Ureter (tissue), 1 donor: ENCODE results near the gene PPP2R2C. TPM values are rescaled to one million over a fixed set of nuclear protein-coding genes. Genes with fewer than 3 reads are reported as not detected.

Source experiments
- DNase-seq: peaks from one replicate; pipeline ENCODE4 v3.0.0-alpha.2; 2020; ENCODE audit warnings: low spot score
- total RNA-seq: library from RNA; stranded (reverse); gene quantifications from one replicate; pipeline ENCODE4 v1.2.4, GENCODE V29; 2023
- donor health status: DM: yes; HTN: yes; CAD: no.

The PPP2R2C gene
- total RNA-seq, 1 donor from 2014 or later, result 2.8 TPM

DNA sequence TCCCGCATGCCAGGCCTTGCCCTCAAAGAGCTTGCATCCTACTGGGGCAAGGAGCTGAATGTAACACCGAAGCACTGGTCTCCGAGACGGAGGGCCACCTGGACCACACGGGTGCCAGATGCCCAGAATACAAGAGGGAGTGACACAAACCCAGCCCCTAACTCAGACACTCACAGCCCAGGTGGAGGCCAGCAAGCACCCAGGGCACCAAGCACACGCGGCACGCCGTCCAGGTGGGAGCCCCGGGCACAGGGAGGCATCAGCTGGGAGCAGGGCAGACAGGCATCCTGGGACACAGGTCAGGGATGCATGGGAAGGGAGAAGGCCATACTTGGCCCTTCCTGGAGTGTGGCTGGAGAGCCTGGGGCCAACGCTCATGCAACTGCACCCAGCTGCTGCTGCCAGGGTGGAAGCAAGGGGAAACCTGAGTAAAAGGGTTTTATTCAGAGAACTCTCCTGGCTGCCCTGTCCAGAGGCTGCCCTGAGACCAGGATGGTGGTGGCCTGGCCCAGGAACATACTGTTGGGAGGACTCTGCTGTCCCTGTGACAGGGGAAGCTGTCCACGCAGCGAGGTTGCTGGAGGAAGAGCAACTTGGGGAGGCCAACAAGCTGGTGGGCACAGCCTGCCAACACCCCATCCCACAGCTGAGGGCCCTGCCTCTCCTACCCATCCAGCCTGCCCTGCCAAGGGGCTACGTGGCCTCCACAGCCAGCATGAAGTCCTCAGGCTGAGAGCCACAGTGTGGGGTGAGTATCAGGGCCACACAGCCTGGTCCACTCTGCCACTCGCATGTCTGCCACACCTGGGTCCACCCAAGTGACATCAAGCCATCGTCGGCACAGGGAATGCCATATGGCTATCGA, 22.2 kb upstream of the PPP2R2C start:
- DNase-seq, result peak; percentile 35

GRCh38 chr4:6493658-6494304, 21.4 kb upstream of the PPP2R2C start:
- DNase-seq, result peak; percentile 45

DNA sequence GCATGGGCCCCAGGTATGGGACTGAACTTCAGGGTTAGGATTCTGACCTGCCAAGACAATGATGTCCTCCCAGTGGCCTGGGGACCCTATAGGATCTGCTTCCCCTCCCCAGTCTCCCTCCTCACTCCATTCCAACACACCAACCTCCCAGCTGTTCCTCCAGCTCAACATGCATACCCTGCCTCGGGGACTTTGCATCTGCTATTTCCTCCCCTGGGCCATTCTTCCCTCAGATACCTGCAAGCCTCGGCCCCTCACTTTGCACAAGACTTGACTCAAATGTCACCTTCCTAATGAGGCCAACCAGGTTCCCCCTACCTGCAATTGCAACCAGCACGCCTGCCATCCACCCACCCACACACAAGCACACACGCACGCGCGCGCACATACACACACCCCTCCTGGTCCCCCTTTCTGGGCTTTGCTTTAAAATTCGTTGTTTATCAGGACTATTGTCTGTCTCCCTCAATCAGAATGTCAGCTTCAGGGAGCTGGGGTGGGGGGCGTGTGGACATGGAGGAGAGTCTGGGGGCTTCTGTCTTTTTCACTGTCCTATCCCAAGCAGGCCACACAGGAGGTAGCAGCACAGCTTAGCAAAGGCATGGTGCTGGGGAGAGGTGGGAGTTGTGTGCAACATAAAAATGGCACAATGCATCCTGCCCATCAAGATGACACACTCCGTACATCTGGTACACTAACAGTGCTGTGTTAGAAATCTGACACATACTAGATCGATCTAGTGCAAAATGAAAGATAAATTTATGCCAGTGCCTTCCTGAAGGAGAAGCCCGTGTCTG, 20.6 kb upstream of the PPP2R2C start:
- peak; percentile 36 for DNase-seq

- DNase-seq, result peak; percentile 20
Observed at GRCh38 chr4:6492027-6492590, 19.7 kb upstream of the PPP2R2C start.

- DNase-seq, result peak; percentile 15
Observed at GRCh38 chr4:6491235-6491634, 18.8 kb upstream of the PPP2R2C start.

GRCh38 chr4:6489927-6490326, 17.5 kb upstream of the PPP2R2C start:
- peak; percentile 23 for DNase-seq

- DNase-seq, result no peak
Observed at GRCh38 chr4:6487466-6487865, 15.1 kb upstream of the PPP2R2C start.

- DNase-seq, result no peak
Observed at GRCh38 chr4:6480534-6481088, 8.2 kb upstream of the PPP2R2C start.

GRCh38 chr4:6478546-6479220, 6.3 kb upstream of the PPP2R2C start:
- DNase-seq, result peak; percentile 26

DNA sequence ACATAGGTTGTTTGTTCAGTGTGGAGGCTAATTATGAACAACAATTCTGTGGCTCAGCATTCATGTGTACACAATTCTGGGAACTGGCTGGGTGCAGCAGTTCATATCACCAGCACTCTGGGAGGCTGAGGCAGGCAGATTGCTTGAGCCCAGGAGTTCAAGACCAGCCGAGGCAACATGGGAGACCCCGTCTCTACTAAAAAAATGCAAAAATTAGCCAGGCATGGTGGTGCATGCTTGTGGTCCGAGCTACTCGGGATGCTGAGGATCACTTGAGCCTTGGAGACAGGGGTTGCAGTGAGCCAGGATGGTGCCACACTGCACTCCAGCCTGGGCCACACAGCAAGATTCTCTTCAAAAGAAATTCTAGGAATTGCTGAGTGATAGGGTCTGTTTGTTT, 4.5 kb upstream of the PPP2R2C start:
- no peak for DNase-seq

- no peak for DNase-seq
Observed at GRCh38 chr4:6475492-6476020, 3.1 kb upstream of the PPP2R2C start.

DNA sequence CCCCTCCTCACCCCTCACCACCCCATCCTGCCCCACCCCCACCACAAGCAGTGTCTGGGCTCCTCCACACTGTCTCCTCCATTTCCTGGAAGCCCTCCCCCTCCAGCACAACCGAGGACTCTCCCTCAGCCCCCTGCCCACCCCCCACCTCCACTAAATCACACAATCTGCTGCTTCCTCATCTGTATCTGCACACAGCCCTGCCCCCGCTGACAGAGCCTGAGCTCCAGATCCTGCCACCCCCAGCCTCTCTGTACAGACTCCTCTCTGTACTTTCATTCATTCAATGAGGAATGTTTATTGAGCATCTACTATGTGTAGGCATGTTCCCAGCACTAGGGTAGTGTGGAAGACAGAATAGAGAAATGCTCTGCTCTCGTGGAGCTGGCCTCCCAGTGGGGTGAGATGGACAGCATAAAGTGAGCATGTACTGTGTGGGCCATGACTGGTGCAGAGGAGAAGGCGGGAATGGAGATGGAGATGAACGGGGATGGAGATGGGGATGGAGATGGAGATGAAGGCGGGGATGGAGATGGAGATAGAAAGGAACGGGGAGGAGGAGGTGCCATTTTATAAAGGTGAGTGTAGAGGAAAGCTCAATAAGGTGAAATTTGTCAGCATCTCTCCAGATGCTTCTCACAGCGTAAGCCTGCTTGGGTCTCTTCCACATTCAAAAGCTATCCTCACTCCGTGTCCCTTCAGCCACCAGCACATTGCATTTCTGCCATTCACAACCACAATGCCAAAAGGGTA, 2.5 kb upstream of the PPP2R2C start:
- DNase-seq, result no peak

- DNase-seq, result no peak
Observed at GRCh38 chr4:6474053-6474568, 1.7 kb upstream of the PPP2R2C start.

GRCh38 chr4:6473264-6474052, 1.0 kb upstream of the PPP2R2C start:
- peak; percentile 29 for DNase-seq

DNA sequence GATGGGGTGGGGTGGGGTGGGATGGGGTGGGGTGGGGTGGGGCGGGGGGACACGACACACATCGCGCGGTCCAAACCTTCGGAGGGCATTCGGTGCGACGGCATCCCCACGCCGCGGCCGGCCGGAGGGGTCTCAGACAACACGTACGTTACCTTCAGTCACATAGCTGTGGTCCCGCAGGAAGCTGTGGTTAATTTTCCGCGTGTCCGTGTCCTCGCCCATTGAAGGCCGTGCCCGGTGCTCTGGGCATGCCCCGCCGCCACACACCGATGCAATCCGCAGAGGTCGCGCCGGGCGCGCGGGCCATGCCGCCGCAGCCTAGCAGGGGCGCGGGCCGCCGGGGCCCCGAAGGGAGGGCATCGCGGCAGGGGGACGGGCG, 417 bp downstream of the PPP2R2C start:
- peak; percentile 35 for DNase-seq

DNA sequence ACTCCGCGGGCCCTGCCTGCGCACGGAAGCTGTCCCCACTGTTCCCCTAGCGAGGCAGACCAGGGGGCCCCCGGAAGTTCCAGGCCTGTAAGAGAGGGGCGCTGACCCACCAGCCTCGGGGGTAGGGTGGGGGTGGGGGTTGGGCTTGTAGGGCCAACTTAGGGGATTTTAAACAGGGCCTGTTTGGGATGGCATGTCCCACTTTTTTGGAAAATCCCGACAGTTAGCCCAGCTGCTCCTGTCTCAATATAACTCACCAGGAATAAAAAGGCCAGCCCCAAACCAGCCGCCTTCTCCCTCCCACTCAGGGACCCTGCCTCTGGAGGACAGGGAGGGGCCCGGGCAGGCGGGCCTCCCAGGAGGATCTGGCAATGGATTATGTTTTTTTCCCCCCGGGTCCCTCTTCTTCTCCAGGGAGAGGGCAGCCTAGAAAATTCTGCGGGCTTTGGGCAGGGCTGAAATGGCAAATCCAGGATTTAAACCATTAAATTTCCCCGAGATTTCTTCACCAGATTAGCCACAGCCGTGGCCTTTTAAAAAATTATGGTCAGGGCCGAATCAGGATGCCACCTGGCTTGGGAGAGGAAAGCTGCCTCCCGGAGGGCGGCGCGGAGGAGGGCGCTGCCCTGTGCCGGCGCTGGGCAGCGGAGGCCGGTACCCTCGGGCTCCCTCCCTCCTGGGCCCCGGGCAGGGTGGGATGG, 957 bp downstream of the PPP2R2C start:
- peak; percentile 39 for DNase-seq

- peak; percentile 44 for DNase-seq
Observed at GRCh38 chr4:6470502-6471306, 1.7 kb downstream of the PPP2R2C start.
